Measurements from ENCODE around the gene BCOR.

- TF ChIP-seq CEBPB (IDR thresholded peaks at IDR 0.05; ENCODE audit: low read depth, low read length) (no peak), EZH2 (IDR thresholded peaks at IDR 0.05; ENCODE audit: low read depth, low read length, severe bottlenecking) (no peak), SIN3A (conservative IDR thresholded peaks at IDR 0.05 in 1 of 2, IDR thresholded peaks at IDR 0.05 in 1 of 2; ENCODE audit: low read depth in 1 of 2, low read length in 2 of 2) (no peak), EP300 (IDR thresholded peaks at IDR 0.05; ENCODE audit: borderline replicate concordance in 1 of 2, low read depth in 2 of 2, low read length in 2 of 2) (no peak), YY1 (IDR thresholded peaks at IDR 0.05; ENCODE audit: low read depth, low read length) (no peak)
Measured at GRCh38 chrX:40091691-40092421, 5.9 kb downstream of the BCOR start.

All from H1 (cell line).